ENCODE measurements around the gene NATD1.
A peak's percentile ranks its signal among the peaks of the same experiment; 100 is the strongest.

NATD1 gene

DNA sequence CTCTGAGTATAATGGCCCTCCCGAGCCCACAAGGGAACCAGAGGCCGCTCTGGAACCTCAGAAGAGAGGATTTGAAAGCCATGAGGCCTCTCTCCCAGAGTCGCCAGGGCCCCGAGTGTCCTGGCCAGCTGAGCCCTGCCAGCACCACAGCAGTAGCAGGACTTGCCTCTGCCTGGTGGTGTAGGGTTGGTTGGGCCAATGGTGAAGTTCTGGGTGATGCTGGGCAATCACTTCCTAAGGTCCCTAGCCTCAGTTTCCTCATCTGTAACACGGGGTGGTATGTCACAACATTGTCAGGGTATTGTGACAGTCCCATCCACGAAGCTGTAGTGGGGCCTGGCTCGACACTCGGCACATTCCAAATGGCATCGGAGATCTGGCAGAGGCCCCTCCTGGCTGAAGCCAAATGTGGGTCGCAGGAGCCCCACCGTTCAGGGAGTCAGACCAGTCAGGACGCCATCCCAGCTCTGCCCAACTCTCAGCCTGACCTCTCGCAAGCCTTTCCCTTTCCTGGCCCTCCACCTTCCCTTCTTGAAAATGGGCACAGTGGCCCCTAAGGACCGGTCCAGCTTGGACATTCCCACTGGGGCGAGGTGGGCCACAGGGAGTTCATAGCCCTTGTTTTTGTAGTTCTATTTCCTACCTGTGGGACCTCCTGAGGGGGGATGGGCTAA lies 1.7 kb downstream of the NATD1 start:
- Mint-ChIP-seq H3K9me3 (no peaks in the 10 kb centered on the region), H3K27me3 (ENCODE audit: low read depth, poor library complexity) (peaks cover 12% of the 10 kb centered on the region), H3K36me3 (ENCODE audit: low read depth) (no peaks in the 10 kb centered on the region), H3K27ac (no peak overlapping the region), H3K4me3 (peak overlapping the region; percentile 83), H3K4me1 (peaks cover 16% of the 10 kb centered on the region)
- TF ChIP-seq, protein P1, sequence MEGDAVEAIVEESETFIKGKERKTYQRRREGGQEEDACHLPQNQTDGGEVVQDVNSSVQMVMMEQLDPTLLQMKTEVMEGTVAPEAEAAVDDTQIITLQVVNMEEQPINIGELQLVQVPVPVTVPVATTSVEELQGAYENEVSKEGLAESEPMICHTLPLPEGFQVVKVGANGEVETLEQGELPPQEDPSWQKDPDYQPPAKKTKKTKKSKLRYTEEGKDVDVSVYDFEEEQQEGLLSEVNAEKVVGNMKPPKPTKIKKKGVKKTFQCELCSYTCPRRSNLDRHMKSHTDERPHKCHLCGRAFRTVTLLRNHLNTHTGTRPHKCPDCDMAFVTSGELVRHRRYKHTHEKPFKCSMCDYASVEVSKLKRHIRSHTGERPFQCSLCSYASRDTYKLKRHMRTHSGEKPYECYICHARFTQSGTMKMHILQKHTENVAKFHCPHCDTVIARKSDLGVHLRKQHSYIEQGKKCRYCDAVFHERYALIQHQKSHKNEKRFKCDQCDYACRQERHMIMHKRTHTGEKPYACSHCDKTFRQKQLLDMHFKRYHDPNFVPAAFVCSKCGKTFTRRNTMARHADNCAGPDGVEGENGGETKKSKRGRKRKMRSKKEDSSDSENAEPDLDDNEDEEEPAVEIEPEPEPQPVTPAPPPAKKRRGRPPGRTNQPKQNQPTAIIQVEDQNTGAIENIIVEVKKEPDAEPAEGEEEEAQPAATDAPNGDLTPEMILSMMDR (IDR thresholded peaks at IDR 0.05) = no peak
- DNase-seq = no peak

DNA sequence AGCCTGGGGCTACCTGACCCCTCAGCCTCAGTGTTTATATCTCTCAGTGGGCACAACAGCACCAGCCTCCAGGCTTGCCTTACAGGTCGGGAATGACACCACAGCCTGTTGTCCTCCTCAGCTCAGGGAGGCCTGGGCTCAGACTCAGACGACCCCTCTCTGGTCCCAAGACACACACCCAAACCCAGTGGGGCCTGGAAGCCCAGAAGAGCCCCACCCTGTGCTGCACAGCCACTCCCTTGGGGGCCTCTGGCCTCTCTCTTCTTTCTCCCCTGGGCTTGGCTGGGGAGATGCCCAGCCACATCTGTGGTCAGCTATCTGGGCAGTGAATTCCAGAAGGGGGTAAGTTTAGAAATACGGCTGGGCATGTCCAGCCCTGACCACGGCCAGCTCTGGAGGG lies 2.4 kb downstream of the NATD1 start:
- no peaks in the 10 kb centered on the region for H3K36me3 Mint-ChIP-seq (ENCODE audit: low read depth)
- no peak overlapping the region for H3K27ac Mint-ChIP-seq
- no peak overlapping the region for H3K4me3 Mint-ChIP-seq
- peaks cover 9% of the 10 kb centered on the region for H3K27me3 Mint-ChIP-seq (ENCODE audit: low read depth, poor library complexity)
- no peaks in the 10 kb centered on the region for H3K9me3 Mint-ChIP-seq
- TF ChIP-seq, protein P1 (IDR thresholded peaks at IDR 0.05) = no peak
- H3K4me1 Mint-ChIP-seq = peaks cover 16% of the 10 kb centered on the region
- no peak for DNase-seq

DNA sequence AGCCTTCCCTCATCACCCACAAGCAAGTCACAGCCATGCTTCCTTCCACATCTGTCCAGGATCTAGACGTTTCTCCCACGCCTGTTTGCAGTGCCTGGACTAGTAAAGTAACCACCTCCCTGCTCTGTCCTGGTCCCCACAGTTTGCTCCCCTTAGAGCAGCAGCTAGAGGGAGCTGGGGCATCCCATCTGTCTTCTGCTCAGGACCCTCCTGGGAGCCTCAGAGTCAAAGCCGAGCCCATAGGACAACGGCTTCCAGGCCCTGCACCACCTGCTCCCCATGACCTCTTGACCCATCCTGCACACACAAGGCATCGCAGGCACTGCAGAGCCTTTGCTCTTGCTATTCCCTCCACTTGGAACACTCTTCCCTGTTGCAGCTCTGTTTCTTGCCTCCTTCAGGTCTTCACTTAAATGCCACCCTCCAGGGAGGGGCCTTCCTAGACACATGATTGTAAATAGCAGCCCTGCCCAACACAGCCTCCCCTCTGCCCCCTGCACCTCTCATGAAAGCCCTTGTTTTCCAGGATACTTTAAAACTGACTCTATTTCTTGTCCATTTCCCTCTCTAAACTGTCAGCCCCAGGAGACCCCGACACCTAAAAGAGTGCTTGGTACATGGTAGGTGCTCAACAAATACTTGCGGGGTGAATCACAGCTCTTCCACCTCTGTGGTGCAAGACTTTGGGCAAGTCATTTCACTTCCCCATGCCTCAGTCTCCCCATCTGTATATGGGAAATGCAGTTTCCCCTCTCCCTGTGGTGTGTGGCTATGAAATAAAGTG lies 3.1 kb downstream of the NATD1 start:
- Mint-ChIP-seq H3K27me3 (ENCODE audit: low read depth, poor library complexity) (peaks cover 9% of the 10 kb centered on the region), H3K4me3 (no peak overlapping the region), H3K4me1 (peaks cover 16% of the 10 kb centered on the region), H3K36me3 (ENCODE audit: low read depth) (no peaks in the 10 kb centered on the region), H3K27ac (peak overlapping the region; percentile 11), H3K9me3 (no peaks in the 10 kb centered on the region)
- DNase-seq = no peak
- TF ChIP-seq, protein P1 (IDR thresholded peaks at IDR 0.05) = no peak

DNA sequence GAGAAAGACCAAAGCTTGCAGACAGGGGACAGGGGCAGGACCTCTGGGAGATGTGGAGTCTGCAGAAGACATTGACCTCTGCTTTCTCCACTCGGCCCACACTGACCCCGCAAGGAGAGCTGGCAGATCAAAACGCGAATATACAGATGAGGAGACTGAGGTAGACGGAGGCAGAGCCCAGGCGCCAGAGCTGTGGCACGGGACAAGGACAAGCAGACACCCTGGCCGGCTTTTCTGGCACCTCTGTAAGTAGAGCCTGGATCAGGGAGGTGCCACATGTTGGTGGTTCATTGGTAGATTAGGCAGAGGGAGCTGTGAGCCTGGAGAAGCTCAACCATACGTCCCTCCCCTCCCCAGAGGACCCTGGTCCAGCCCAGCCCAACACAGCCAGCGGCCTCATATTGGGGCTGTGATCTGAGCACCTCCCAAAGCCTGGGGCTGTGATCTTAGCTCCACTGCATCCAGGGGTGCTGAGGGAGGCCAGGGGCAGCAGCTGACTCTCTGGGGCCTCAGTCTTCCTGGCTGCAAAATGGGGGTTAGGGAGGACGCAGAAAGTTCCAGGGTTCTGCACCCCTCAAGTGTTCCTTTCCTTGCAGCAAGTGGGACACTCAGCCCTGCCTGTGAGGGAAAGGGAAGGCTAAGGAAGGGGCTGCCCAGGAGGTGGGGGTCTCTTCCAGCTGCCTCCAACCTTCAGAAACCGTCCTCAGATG lies 4.0 kb downstream of the NATD1 start:
- Mint-ChIP-seq H3K4me1 (peaks cover 16% of the 10 kb centered on the region), H3K27ac (no peak overlapping the region)
- TF ChIP-seq, protein P1 (IDR thresholded peaks at IDR 0.05) = no peak

DNA sequence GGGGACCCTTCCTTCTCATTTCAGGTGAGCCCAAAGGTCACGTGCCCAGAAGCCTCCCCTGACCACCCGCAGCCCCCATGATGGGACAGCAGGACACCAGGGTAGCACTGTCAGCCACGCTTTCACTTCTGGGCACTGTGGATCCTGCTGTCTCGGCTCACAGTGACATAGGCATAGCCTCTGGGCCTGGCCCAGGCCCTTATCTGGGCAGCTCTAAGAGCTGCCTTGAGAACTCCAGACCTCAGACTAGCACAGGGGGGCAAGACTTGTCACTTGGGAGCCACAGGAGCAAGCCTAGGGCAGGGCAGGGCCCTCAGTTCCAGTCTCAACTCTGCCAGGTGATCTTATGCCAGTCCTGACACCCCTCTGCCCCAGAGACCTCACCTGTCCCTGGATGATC lies 4.7 kb downstream of the NATD1 start:
- Mint-ChIP-seq H3K27me3 (ENCODE audit: low read depth, poor library complexity) (peaks cover 9% of the 10 kb centered on the region), H3K4me3 (no peak overlapping the region), H3K4me1 (peaks cover 16% of the 10 kb centered on the region), H3K9me3 (no peaks in the 10 kb centered on the region), H3K27ac (no peak overlapping the region), H3K36me3 (ENCODE audit: low read depth) (no peaks in the 10 kb centered on the region)
- TF ChIP-seq, protein P1 (IDR thresholded peaks at IDR 0.05) = no peak
- no peak for DNase-seq

More for the DNA sequence above, 4.0 kb downstream of the NATD1 start:
- H3K27me3 Mint-ChIP-seq (ENCODE audit: low read depth, poor library complexity) = peaks cover 9% of the 10 kb centered on the region
- H3K36me3 Mint-ChIP-seq (ENCODE audit: low read depth) = no peaks in the 10 kb centered on the region
- no peak for DNase-seq
- H3K9me3 Mint-ChIP-seq = no peaks in the 10 kb centered on the region
- H3K4me3 Mint-ChIP-seq = no peak overlapping the region

All from nephron progenitor cell (in vitro differentiated cells).